H9 (cell line): ENCODE results near the gene CEMIP. TPM values are rescaled to one million over a fixed set of nuclear protein-coding genes. Genes with fewer than 3 reads are reported as not detected.

Experiments used
- DNase-seq: peaks from one replicate; pipeline ENCODE4 v3.0.0-alpha.2; 2017
- H2AFZ ChIP-seq: one replicate; pipeline ENCODE4 v1.6.1; 2013; ENCODE audit warnings: mild to moderate bottlenecking, low read length, control low read depth, moderate library complexity
- H2AK5ac ChIP-seq: 2 replicates; pipeline ENCODE4 v1.6.1; 2013; ENCODE audit warnings: low read length, control low read depth, mixed read lengths; ENCODE audit not compliant: insufficient read length
- H2BK120ac ChIP-seq: one replicate; pipeline ENCODE4 v1.6.1; 2013; ENCODE audit warnings: low read depth, mild to moderate bottlenecking, low read length, control low read depth, inconsistent platforms; ENCODE audit not compliant: poor library complexity, severe bottlenecking
- H2BK12ac ChIP-seq: 2 replicates; pipeline ENCODE4 v1.6.1; 2013; ENCODE audit warnings: low read length, control low read depth, mixed read lengths, low read depth; ENCODE audit not compliant: insufficient read length
- H2BK15ac ChIP-seq: 2 replicates; pipeline ENCODE4 v1.6.1; 2013; ENCODE audit warnings: low read depth, low read length, control low read depth
- H2BK20ac ChIP-seq: one replicate; pipeline ENCODE4 v1.6.1; 2013; ENCODE audit warnings: low read depth, mild to moderate bottlenecking, low read length, control low read depth, inconsistent platforms; ENCODE audit not compliant: poor library complexity, severe bottlenecking
- H2BK5ac ChIP-seq: 2 replicates; pipeline ENCODE4 v1.6.1; 2013; ENCODE audit warnings: low read length, control low read depth, mixed read lengths; ENCODE audit not compliant: insufficient read length
- H3K14ac ChIP-seq: 2 replicates; pipeline ENCODE4 v1.6.1; 2013; ENCODE audit warnings: low read length, control low read depth; ENCODE audit not compliant: insufficient read depth
- H3K18ac ChIP-seq: 2 replicates; pipeline ENCODE4 v1.6.1; 2013; ENCODE audit warnings: low read depth, mild to moderate bottlenecking, mixed read lengths, low read length, control low read depth; ENCODE audit not compliant: insufficient read length
- H3K23ac ChIP-seq: 2 replicates; pipeline ENCODE4 v1.6.1; 2013; ENCODE audit warnings: low read length, control low read depth, mixed read lengths, low read depth; ENCODE audit not compliant: insufficient read length
- H3K23me2 ChIP-seq: 2 replicates; pipeline ENCODE4 v1.6.1; 2013; ENCODE audit warnings: low read depth, mild to moderate bottlenecking, mixed read lengths, low read length, control low read depth; ENCODE audit not compliant: insufficient read length, poor library complexity, severe bottlenecking
- H3K27ac ChIP-seq: 2 replicates; pipeline ENCODE4 v1.5.1; 2013; ENCODE audit warnings: low read length, control low read depth, mixed read lengths, low read depth; ENCODE audit not compliant: insufficient read length
- H3K27me3 ChIP-seq: 2 replicates; pipeline ENCODE4 v1.6.1; 2013; ENCODE audit warnings: low read length, control low read depth, inconsistent platforms; ENCODE audit not compliant: insufficient read depth
- H3K4ac ChIP-seq: 2 replicates; pipeline ENCODE4 v1.6.1; 2013; ENCODE audit warnings: low read depth, mild to moderate bottlenecking, control low read depth, inconsistent platforms, low read length, moderate library complexity
- H3K4me1 ChIP-seq: 2 replicates; pipeline ENCODE4 v1.6.1; 2013; ENCODE audit warnings: low read length, control low read depth, inconsistent platforms; ENCODE audit not compliant: insufficient read depth
- H3K4me2 ChIP-seq: 2 replicates; pipeline ENCODE4 v1.6.1; 2013; ENCODE audit warnings: low read length, control low read depth, mixed read lengths; ENCODE audit not compliant: insufficient read length, insufficient read depth
- H3K56ac ChIP-seq: 2 replicates; pipeline ENCODE4 v1.6.1; 2013; ENCODE audit warnings: low read depth, mild to moderate bottlenecking, mixed read lengths, low read length, control low read depth; ENCODE audit not compliant: insufficient read length
- H3K79me1 ChIP-seq: 2 replicates; pipeline ENCODE4 v1.6.1; 2013; ENCODE audit warnings: low read depth, mild to moderate bottlenecking, moderate library complexity, low read length, control low read depth, inconsistent platforms; ENCODE audit not compliant: insufficient read depth, poor library complexity, severe bottlenecking
- H3K79me2 ChIP-seq: 2 replicates; pipeline ENCODE4 v1.6.1; 2013; ENCODE audit warnings: low read length, control low read depth, inconsistent platforms; ENCODE audit not compliant: insufficient read depth
- H3K9ac ChIP-seq: 2 replicates; pipeline ENCODE4 v1.6.1; 2013; ENCODE audit warnings: low read length, control low read depth, mixed read lengths; ENCODE audit not compliant: insufficient read length; ENCODE audit errors: extremely low read depth
- H3K9me3 ChIP-seq: one replicate; pipeline ENCODE4 v1.6.1; 2013; ENCODE audit warnings: low read depth, low read length, inconsistent platforms; ENCODE audit not compliant: control insufficient read depth
- H3T11ph ChIP-seq: one replicate; pipeline ENCODE4 v1.6.1; 2013; ENCODE audit warnings: mild to moderate bottlenecking, low read length, control low read depth, inconsistent platforms
- H4K20me1 ChIP-seq: one replicate; pipeline ENCODE4 v1.6.1; 2013; ENCODE audit not compliant: control insufficient read depth, insufficient read length, insufficient read depth
- H4K5ac ChIP-seq: 2 replicates; pipeline ENCODE4 v1.6.1; 2013; ENCODE audit warnings: low read depth, mild to moderate bottlenecking, mixed read lengths, low read length, control low read depth; ENCODE audit not compliant: insufficient read length
- H4K8ac ChIP-seq: replicated peaks from 2 replicates; pipeline ENCODE4 v1.6.1; 2013; ENCODE audit warnings: low read length, control low read depth, mixed read lengths, low read depth; ENCODE audit not compliant: insufficient read length
- H4K91ac ChIP-seq: 2 replicates; pipeline ENCODE4 v1.6.1; 2013; ENCODE audit warnings: low read depth, mild to moderate bottlenecking, moderate library complexity, mixed read lengths, low read length, control low read depth; ENCODE audit not compliant: insufficient read length
- H3K27ac Mint-ChIP-seq, 3 experiments: 2 replicates in 2 of 3; 3 replicates in 1 of 3; pipeline ENCODE4 v1.8.0; 2020 to 2021; ENCODE audit warnings: mixed read lengths in 3 of 3, mild to moderate bottlenecking in 1 of 3, moderate library complexity in 1 of 3
- H3K27me3 Mint-ChIP-seq: 2 replicates; pipeline ENCODE4 v1.8.0; 2021; ENCODE audit warnings: low read depth, mild to moderate bottlenecking, moderate library complexity, mixed read lengths
- H3K36me3 Mint-ChIP-seq, 3 experiments: 2 replicates in 2 of 3; 3 replicates in 1 of 3; pipeline ENCODE4 v1.8.0; 2020 to 2021; ENCODE audit warnings: low read depth in 3 of 3, mixed read lengths in 3 of 3; ENCODE audit not compliant: insufficient read depth in 1 of 3
- H3K4me1 Mint-ChIP-seq, 2 experiments: 2 replicates each; pipeline ENCODE4 v1.8.0; 2020; ENCODE audit warnings: mixed read lengths in 2 of 2
- H3K4me3 Mint-ChIP-seq, 2 experiments: 2 replicates in 1 of 2; 3 replicates in 1 of 2; pipeline ENCODE4 v1.8.0; 2020 to 2021; ENCODE audit warnings: mild to moderate bottlenecking in 2 of 2, mixed read lengths in 2 of 2, moderate library complexity in 1 of 2
- H3K9me3 Mint-ChIP-seq, 2 experiments: 2 replicates in 1 of 2; 3 replicates in 1 of 2; pipeline ENCODE4 v1.8.0; 2020; ENCODE audit warnings: mild to moderate bottlenecking in 2 of 2, mixed read lengths in 2 of 2, moderate library complexity in 1 of 2
- CTCF ChIP-seq: fragments of 200-600 bp; sonication (generic); conservative IDR thresholded peaks from 3 replicates; pipeline ENCODE4 v1.8.0; 2021; ENCODE audit warnings: antibody characterized with exemption, mild to moderate bottlenecking
- WGBS: extraction: QIAGEN DNeasy Blood & Tissue Kit; methylation state at CpG from one replicate; pipeline ENCODE4 v1.1.7; 2013; ENCODE audit warnings: missing lambda C conversion rate, low lambda C conversion rate, mixed read lengths; ENCODE audit not compliant: insufficient read length; ENCODE audit errors: extremely low coverage; 5-methylcytosine and 5-hydroxymethylcytosine counted together
- total RNA-seq: library from RNA; stranded (reverse); gene quantifications from 2 replicates; pipeline ENCODE4 v1.2.1, GENCODE V29; 2021

Gene CEMIP
- total RNA-seq, 1 experiment from 2014 or later = 0.09 TPM

- Histone ChIP-seq H3K79me1 (no peaks in the 10 kb centered on the region), H4K8ac (no peak overlapping the region)
Measured at GRCh38 chr15:80878242-80878866, 99.2 kb downstream of the CEMIP start.

More at GRCh38 chr15:80878242-80878866, 99.2 kb downstream of the CEMIP start:
- Histone ChIP-seq H3K27ac (no peak overlapping the region), H2BK15ac (no peak overlapping the region), H3K4me2 (no peak overlapping the region), H4K5ac (no peak overlapping the region), H2BK12ac (no peak overlapping the region), H3K9me3 (no peaks in the 10 kb centered on the region), H4K20me1 (no peaks in the 10 kb centered on the region), H3K4ac (no peak overlapping the region), H2BK20ac (no peak overlapping the region), H2BK5ac (no peak overlapping the region), H2AK5ac (no peak overlapping the region), H3K14ac (no peak overlapping the region; the same call in 1 of the 2 replicates), H3K23ac (no peak overlapping the region), H3K79me2 (no peaks in the 10 kb centered on the region), H3K27me3 (no peaks in the 10 kb centered on the region), H4K91ac (no peak overlapping the region), H3K56ac (no peak overlapping the region), H2BK120ac (no peak overlapping the region), H3K9ac (no peak overlapping the region), H3K18ac (no peak overlapping the region), H3K4me1 (peaks cover 7% of the 10 kb centered on the region; the same call in 1 of the 2 replicates), H3K23me2 (no peaks in the 10 kb centered on the region), H2AFZ (no peak overlapping the region), H3T11ph (no peak overlapping the region)
- TF ChIP-seq CTCF = no peak; the same call in 2 of the 3 replicates
- Mint-ChIP-seq H3K27me3 (no peaks in the 10 kb centered on the region; the same call in 1 of the 2 replicates), H3K9me3 (no peaks in the 10 kb centered on the region), H3K4me1 (peaks cover 15 to 23% of the 10 kb centered on the region in 2 experiments), H3K27ac (no peak overlapping the region), H3K36me3 (no peaks in the 10 kb centered on the region; a peak in 2 of 7 replicates), H3K4me3 (no peak overlapping the region)
- no peak for DNase-seq
- WGBS = no CpG with 5 or more reads among the region's 3 CpGs
